Vagina (tissue), 2 donors: Measurements from ENCODE around the gene PRUNE2. TPM values are rescaled to one million over a fixed set of nuclear protein-coding genes. Genes with fewer than 3 reads are reported as not detected.

ENCODE experiments used
- DNase-seq, 2 donors: peaks; one replicate each; pipeline ENCODE4 v3.0.0-alpha.2; 2017; ENCODE audit errors: extremely low spot score in 2 of 2
- H3K27ac ChIP-seq: fragments of 200-600 bp; sonication (generic); one replicate; pipeline ENCODE4 v1.5.1; 2019
- H3K27me3 ChIP-seq: fragments of 200-600 bp; sonication (generic); one replicate; pipeline ENCODE4 v1.5.1; 2019
- H3K36me3 ChIP-seq, 2 donors: fragments of 200-600 bp; sonication (generic); one replicate each; pipeline ENCODE4 v1.5.1; 2017 to 2019
- H3K4me1 ChIP-seq: fragments of 200-600 bp; sonication (generic); one replicate; pipeline ENCODE4 v1.5.1; 2019
- H3K4me3 ChIP-seq, 2 donors: fragments of 200-600 bp; sonication (generic); 1 replicate in 1 of 2; 2 replicates in 1 of 2; pipeline ENCODE4 v1.5.1; 2016 to 2019
- H3K9me3 ChIP-seq: fragments of 200-600 bp; sonication (generic); one replicate; pipeline ENCODE4 v1.5.1; 2019
- POLR2A ChIP-seq, 2 donors: fragments of 450-650 bp; IDR thresholded peaks; one replicate each; pipeline ENCODE4 v1.6.1; 2017; ENCODE audit warnings: antibody characterized with exemption in 2 of 2, mild to moderate bottlenecking in 2 of 2, moderate library complexity in 2 of 2
- POLR2AphosphoS5 ChIP-seq, 2 donors: sonication (generic); formaldehyde crosslinking; IDR thresholded peaks; one replicate each; pipeline ENCODE4 v1.9.0; 2017; ENCODE audit warnings: antibody characterized with exemption in 2 of 2, mild to moderate bottlenecking in 2 of 2, low read depth in 1 of 2; ENCODE audit not compliant: insufficient read depth in 1 of 2
- intact Hi-C: fragments of 100-400 bp; cut with DNase I; formaldehyde crosslinking; loops from one replicate; pipeline ENCODE4 v1.15.1; 2023
- total RNA-seq: library from RNA; depleted of rRNA; stranded (reverse); fragments of >200 nt; gene quantifications from one replicate; pipeline ENCODE4 v1.2.3, GENCODE V29; 2016
- TF ChIP-seq, protein P1 (sequence below), 3 experiments: fragments of 450-650 bp in 2 of 3; fragments of 200-600 bp in 1 of 3; sonication (generic) in 1 of 3; IDR thresholded peaks; one replicate each; pipeline ENCODE4 v1.5.1; 2017 to 2019; ENCODE audit warnings: antibody characterized with exemption in 3 of 3, mild to moderate bottlenecking in 2 of 3, moderate library complexity in 2 of 3

PRUNE2 gene
- total RNA-seq, 1 donor from 2014 or later = 75.6 TPM

- Histone ChIP-seq H3K27me3 (no peaks in the 10 kb centered on the region), H3K27ac (no peak overlapping the region), H3K4me1 (peaks cover 6% of the 10 kb centered on the region), H3K4me3 (no peak overlapping the region), H3K36me3 (no peaks in the 10 kb centered on the region), H3K9me3 (no peaks in the 10 kb centered on the region)
- intact Hi-C loops = no loop called here
- DNase-seq = no peak
- no peak for TF ChIP-seq POLR2A (IDR thresholded peaks at IDR 0.05)
Observed at GRCh38 chr9:76902395-76902794, 3.5 kb downstream of the PRUNE2 start.

- Histone ChIP-seq H3K36me3 (no peaks in the 10 kb centered on the region), H3K27ac (no peak overlapping the region), H3K4me3 (no peak overlapping the region), H3K9me3 (no peaks in the 10 kb centered on the region), H3K27me3 (no peaks in the 10 kb centered on the region), H3K4me1 (peaks cover 6% of the 10 kb centered on the region)
- intact Hi-C loops = no loop called here
- DNase-seq = no peak
- TF ChIP-seq POLR2A (IDR thresholded peaks at IDR 0.05) (no peak), POLR2AphosphoS5 (IDR thresholded peaks at IDR 0.05; ENCODE audit: insufficient read depth in 1 of 2, low read depth in 1 of 2) (no peak)
- TF ChIP-seq, protein P1, sequence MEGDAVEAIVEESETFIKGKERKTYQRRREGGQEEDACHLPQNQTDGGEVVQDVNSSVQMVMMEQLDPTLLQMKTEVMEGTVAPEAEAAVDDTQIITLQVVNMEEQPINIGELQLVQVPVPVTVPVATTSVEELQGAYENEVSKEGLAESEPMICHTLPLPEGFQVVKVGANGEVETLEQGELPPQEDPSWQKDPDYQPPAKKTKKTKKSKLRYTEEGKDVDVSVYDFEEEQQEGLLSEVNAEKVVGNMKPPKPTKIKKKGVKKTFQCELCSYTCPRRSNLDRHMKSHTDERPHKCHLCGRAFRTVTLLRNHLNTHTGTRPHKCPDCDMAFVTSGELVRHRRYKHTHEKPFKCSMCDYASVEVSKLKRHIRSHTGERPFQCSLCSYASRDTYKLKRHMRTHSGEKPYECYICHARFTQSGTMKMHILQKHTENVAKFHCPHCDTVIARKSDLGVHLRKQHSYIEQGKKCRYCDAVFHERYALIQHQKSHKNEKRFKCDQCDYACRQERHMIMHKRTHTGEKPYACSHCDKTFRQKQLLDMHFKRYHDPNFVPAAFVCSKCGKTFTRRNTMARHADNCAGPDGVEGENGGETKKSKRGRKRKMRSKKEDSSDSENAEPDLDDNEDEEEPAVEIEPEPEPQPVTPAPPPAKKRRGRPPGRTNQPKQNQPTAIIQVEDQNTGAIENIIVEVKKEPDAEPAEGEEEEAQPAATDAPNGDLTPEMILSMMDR (IDR thresholded peaks at IDR 0.05) = no peak
Observed at GRCh38 chr9:76901801-76902200, 4.1 kb downstream of the PRUNE2 start.

DNA sequence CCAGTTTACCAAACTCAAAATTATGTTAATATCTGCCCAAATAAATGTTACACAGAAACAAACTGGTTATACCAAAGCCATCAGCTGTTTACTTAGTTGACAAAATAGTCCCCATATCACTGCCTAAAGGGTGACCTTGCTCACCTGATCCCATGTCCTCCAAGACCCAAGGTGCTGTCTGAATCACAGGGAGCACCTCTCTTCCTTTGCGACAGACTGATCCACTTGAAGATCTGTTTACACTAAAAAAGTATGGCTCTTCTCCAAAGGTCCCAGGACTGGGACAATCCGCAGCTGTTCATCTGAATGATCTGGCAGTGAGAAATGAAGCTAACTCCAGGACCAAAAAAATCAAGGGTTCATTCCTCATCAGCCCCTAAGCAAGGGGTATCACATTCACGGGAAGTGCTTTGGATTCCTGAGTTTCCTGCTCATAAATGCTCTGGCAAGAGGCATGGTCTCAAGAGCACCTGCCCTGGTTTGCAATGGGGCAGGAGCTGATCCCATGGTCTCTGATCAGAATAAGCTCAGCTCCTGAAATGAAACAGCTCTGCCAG is 5.0 kb downstream of the PRUNE2 start:
- DNase-seq = no peak
- no peak overlapping the region for H3K27ac ChIP-seq
- TF ChIP-seq POLR2A (IDR thresholded peaks at IDR 0.05) (no peak), POLR2AphosphoS5 (IDR thresholded peaks at IDR 0.05; ENCODE audit: insufficient read depth in 1 of 2, low read depth in 1 of 2) (no peak)
- TF ChIP-seq, protein P1 (IDR thresholded peaks at IDR 0.05) = no peak
- H3K27me3 ChIP-seq = no peaks in the 10 kb centered on the region
- H3K4me3 ChIP-seq = no peak overlapping the region
- H3K4me1 ChIP-seq = peaks cover 6% of the 10 kb centered on the region
- no peaks in the 10 kb centered on the region for H3K36me3 ChIP-seq
- intact Hi-C loops = no loop called here
- no peaks in the 10 kb centered on the region for H3K9me3 ChIP-seq

DNA sequence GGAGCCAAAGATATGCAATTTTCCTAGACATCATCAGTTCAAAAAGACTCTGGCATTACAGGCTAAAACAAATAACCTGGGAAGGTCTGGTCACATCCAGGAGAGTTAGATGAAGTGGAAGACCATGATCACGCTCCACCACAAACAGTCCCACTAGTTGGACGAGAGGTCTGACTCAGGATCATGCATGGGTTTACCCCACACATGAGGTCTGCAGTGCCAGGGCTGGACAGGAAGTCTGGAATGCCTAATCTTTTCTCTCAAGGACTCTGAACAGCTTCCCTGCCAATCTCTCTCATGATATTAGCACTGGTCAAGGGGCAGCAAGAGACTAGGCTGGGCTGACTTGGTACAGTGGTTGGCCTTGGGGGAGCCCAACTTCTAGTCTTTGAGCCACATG is 7.1 kb downstream of the PRUNE2 start:
- Histone ChIP-seq H3K4me1 (peaks cover 5% of the 10 kb centered on the region), H3K27ac (no peak overlapping the region), H3K9me3 (no peaks in the 10 kb centered on the region), H3K4me3 (no peak overlapping the region), H3K36me3 (no peaks in the 10 kb centered on the region), H3K27me3 (no peaks in the 10 kb centered on the region)
- no peak for DNase-seq
- intact Hi-C loops = no loop called here
- TF ChIP-seq POLR2AphosphoS5 (IDR thresholded peaks at IDR 0.05; ENCODE audit: insufficient read depth in 1 of 2, low read depth in 1 of 2) (no peak), POLR2A (IDR thresholded peaks at IDR 0.05) (no peak)

DNA sequence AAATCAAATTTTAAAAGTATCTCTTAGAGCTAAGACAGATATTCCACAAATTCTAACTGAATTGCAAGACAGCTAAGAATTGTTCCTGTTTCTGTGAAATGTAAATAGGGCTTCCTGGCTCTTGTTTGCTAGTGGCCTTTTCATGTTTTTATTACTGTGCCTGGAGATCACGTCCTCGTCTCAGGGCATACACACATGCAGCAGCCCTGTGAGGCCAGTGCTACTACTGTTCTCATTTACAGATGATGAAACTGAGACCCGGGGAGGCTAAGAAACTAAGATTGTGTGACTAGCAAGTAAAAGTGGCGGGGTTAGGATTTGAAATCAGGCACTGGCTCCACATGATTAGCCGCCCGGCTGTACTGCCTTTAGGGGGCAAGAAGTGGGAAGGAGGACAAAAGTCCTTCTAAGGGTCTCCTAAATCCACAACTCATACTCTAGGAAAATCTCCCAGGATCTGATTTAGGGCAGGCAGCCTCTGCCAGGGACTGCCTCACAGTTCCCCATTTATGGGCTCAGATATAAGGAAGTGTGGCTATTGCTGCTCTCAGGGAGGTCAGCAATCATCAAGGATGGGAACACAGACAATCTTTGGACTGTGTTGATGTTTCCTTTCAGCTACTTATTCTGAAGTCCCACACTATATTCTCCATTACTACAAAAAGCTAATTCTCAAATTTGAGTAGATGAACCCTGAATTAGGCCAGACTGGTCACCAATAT is 7.9 kb downstream of the PRUNE2 start:
- peaks cover 8% of the 10 kb centered on the region for H3K4me1 ChIP-seq
- H3K4me3 ChIP-seq = no peak overlapping the region
- no peaks in the 10 kb centered on the region for H3K36me3 ChIP-seq
- intact Hi-C loops = no loop called here
- TF ChIP-seq, protein P1 (IDR thresholded peaks at IDR 0.05) = no peak
- TF ChIP-seq POLR2AphosphoS5 (IDR thresholded peaks at IDR 0.05; ENCODE audit: insufficient read depth in 1 of 2, low read depth in 1 of 2) = no peak
- TF ChIP-seq POLR2A (IDR thresholded peaks at IDR 0.05) = no peak
- H3K27ac ChIP-seq = peak overlapping the region; percentile 44
- H3K9me3 ChIP-seq = no peaks in the 10 kb centered on the region
- no peaks in the 10 kb centered on the region for H3K27me3 ChIP-seq
- DNase-seq = no peak

DNA sequence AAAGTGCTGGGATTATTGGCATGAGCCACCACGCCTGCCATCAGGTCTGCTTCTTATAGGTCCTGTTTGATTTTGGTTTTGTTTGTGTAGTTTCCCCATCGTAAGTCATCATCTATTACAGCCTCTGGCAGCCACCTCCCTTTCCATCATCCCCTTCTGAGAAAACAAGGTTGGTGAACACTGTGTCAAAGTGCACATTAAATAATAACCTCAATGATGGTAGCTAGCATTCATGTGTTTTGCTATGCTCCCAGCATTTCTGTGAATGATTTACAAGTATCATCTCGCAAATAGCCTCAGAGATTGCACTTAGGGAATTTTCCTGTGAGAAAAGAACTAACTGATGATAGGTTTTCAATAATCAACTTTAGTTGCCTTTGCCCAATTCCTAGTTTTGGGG is 9.9 kb downstream of the PRUNE2 start:
- intact Hi-C loops = no loop called here
- H3K4me1 ChIP-seq = peaks cover 13% of the 10 kb centered on the region
- no peak overlapping the region for H3K27ac ChIP-seq

More for the DNA sequence above, 9.9 kb downstream of the PRUNE2 start:
- H3K36me3 ChIP-seq = no peaks in the 10 kb centered on the region
- DNase-seq = no peak
- H3K27me3 ChIP-seq = no peaks in the 10 kb centered on the region
- TF ChIP-seq POLR2AphosphoS5 (IDR thresholded peaks at IDR 0.05; ENCODE audit: insufficient read depth in 1 of 2, low read depth in 1 of 2) (no peak), POLR2A (IDR thresholded peaks at IDR 0.05) (no peak)
- TF ChIP-seq, protein P1 (IDR thresholded peaks at IDR 0.05) = no peak
- H3K9me3 ChIP-seq = no peaks in the 10 kb centered on the region
- H3K4me3 ChIP-seq = no peak overlapping the region
